LNCaP clone FGC (cell line): ENCODE data around the gene ROR2.
"Not testable (repeated sequence)": the region's sequence is repeated elsewhere in the genome, so short reads cannot be mapped to it uniquely, and the experiment has no call there.

Source experiments
- DNase-seq: peaks from one replicate; pipeline ENCODE4 v3.0.0-alpha.2; 2011; ENCODE audit warnings: low read depth
- H3K4me3 ChIP-seq: 2 replicates; pipeline ENCODE4 v1.5.1; 2011; ENCODE audit warnings: mild to moderate bottlenecking, low read depth, low read length, control low read depth
- CTCF ChIP-seq: IDR thresholded peaks from 2 replicates; pipeline ENCODE4 v1.5.1; 2012; ENCODE audit warnings: mild to moderate bottlenecking; ENCODE audit not compliant: control insufficient read depth, insufficient read depth; ENCODE audit errors: extremely low read depth

ROR2 gene

GRCh38 chr9:91915524-91916263 lies 34.3 kb downstream of the ROR2 start:
- TF ChIP-seq CTCF: no peak
- H3K4me3 ChIP-seq: no peak overlapping the region
- no peak for DNase-seq

- DNase-seq: no peak
- H3K4me3 ChIP-seq: no peak overlapping the region
- TF ChIP-seq CTCF: no peak
These were observed 35.1 kb downstream of the ROR2 start for GRCh38 chr9:91914937-91915336.

GRCh38 chr9:91914404-91914803 lies 35.6 kb downstream of the ROR2 start:
- TF ChIP-seq CTCF: no peak
- H3K4me3 ChIP-seq: no peak overlapping the region
- no peak for DNase-seq

GRCh38 chr9:91913986-91914385 lies 36.0 kb downstream of the ROR2 start:
- no peak for DNase-seq
- no peak for TF ChIP-seq CTCF

GRCh38 chr9:91913096-91913495 lies 36.9 kb downstream of the ROR2 start:
- no peak overlapping the region for H3K4me3 ChIP-seq
- TF ChIP-seq CTCF: no peak
- DNase-seq: no peak

More at GRCh38 chr9:91913986-91914385, 36.0 kb downstream of the ROR2 start:
- no peak overlapping the region for H3K4me3 ChIP-seq

- no peak overlapping the region for H3K4me3 ChIP-seq
- TF ChIP-seq CTCF: no peak
- DNase-seq: no peak
These were observed 38.4 kb downstream of the ROR2 start for GRCh38 chr9:91911657-91912056.

- not testable (repeated sequence) for H3K4me3 ChIP-seq, DNase-seq
These were observed 40.8 kb downstream of the ROR2 start for GRCh38 chr9:91909256-91909655.
